ENCODE measurements around the gene ZFAND3. TPM values are rescaled to one million over a fixed set of nuclear protein-coding genes. Genes with fewer than 3 reads are reported as not detected.

Gene ZFAND3
- total RNA-seq, 1 experiment from 2014 or later = 64.0 TPM

GRCh38 chr6:38142178-38142902 is 322.8 kb downstream of the ZFAND3 start:
- no TSS peak for BruUV-seq (replicated peaks)
- H3K27me3 ChIP-seq (replicated peaks; ENCODE audit: insufficient read depth, low read depth, low read length, poor library complexity) = no peaks in the 10 kb centered on the region
- DNase-seq (ENCODE audit: low spot score) = no peak
- intact Hi-C loops (cut with micrococcal nuclease; ENCODE audit: unreplicated experiment) = no loop called here
- no peaks in the 10 kb centered on the region for H3K36me3 ChIP-seq (ENCODE audit: insufficient read depth, low read length, poor library complexity, severe bottlenecking)
- POLR2A ChIA-PET (ENCODE audit: low non-redundant PET) = no interaction called here
- H3K27ac ChIP-seq (ENCODE audit: low read depth, low read length, poor library complexity, severe bottlenecking) = no peak overlapping the region
- H3K4me3 ChIP-seq (ENCODE audit: low read depth, low read length, poor library complexity, severe bottlenecking) = no peak overlapping the region
- no peaks in the 10 kb centered on the region for H3K4me1 ChIP-seq (ENCODE audit: insufficient read depth, low read length, poor library complexity, severe bottlenecking)
- TF ChIP-seq EZH2 (IDR thresholded peaks at IDR 0.05; ENCODE audit: borderline replicate concordance, low read depth, low read length, poor library complexity, severe bottlenecking) = no peak
- H3K9me3 ChIP-seq (ENCODE audit: low read depth, low read length, poor library complexity, severe bottlenecking) = no peaks in the 10 kb centered on the region
- CTCF ChIA-PET = no interaction called here

GRCh38 chr6:38143191-38144150 is 323.9 kb downstream of the ZFAND3 start:
- H3K4me1 ChIP-seq (ENCODE audit: insufficient read depth, low read length, poor library complexity, severe bottlenecking) = peaks cover 2% of the 10 kb centered on the region
- H3K27ac ChIP-seq (ENCODE audit: low read depth, low read length, poor library complexity, severe bottlenecking) = no peak overlapping the region
- POLR2A ChIA-PET (ENCODE audit: low non-redundant PET) = no interaction called here
- DNase-seq (ENCODE audit: low spot score) = no peak
- no peaks in the 10 kb centered on the region for H3K27me3 ChIP-seq (replicated peaks; ENCODE audit: insufficient read depth, low read depth, low read length, poor library complexity)
- TF ChIP-seq CTCF (conservative IDR thresholded peaks at IDR 0.05; ENCODE audit: low read depth, low read length) (no peak), EZH2 (IDR thresholded peaks at IDR 0.05; ENCODE audit: borderline replicate concordance, low read depth, low read length, poor library complexity, severe bottlenecking) (no peak)
- H3K36me3 ChIP-seq (ENCODE audit: insufficient read depth, low read length, poor library complexity, severe bottlenecking) = no peaks in the 10 kb centered on the region
- BruUV-seq (replicated peaks) = no TSS peak
- CTCF ChIA-PET = no interaction called here
- intact Hi-C loops (cut with micrococcal nuclease; ENCODE audit: unreplicated experiment) = no loop called here
- H3K4me3 ChIP-seq (ENCODE audit: low read depth, low read length, poor library complexity, severe bottlenecking) = no peak overlapping the region
- no peaks in the 10 kb centered on the region for H3K9me3 ChIP-seq (ENCODE audit: low read depth, low read length, poor library complexity, severe bottlenecking)

GRCh38 chr6:38144365-38144945 is 324.9 kb downstream of the ZFAND3 start:
- BruUV-seq (replicated peaks) = no TSS peak

More at GRCh38 chr6:38144365-38144945, 324.9 kb downstream of the ZFAND3 start:
- ChIA-PET POLR2A (ENCODE audit: low non-redundant PET) (no interaction called here), CTCF (no interaction called here)
- H3K27ac ChIP-seq (ENCODE audit: low read depth, low read length, poor library complexity, severe bottlenecking) = no peak overlapping the region
- no peak for TF ChIP-seq CTCF (conservative IDR thresholded peaks at IDR 0.05; ENCODE audit: low read depth, low read length)
- no peak for TF ChIP-seq EZH2 (IDR thresholded peaks at IDR 0.05; ENCODE audit: borderline replicate concordance, low read depth, low read length, poor library complexity, severe bottlenecking)
- intact Hi-C loops (cut with micrococcal nuclease; ENCODE audit: unreplicated experiment) = no loop called here
- no peak overlapping the region for H3K4me3 ChIP-seq (ENCODE audit: low read depth, low read length, poor library complexity, severe bottlenecking)
- no peaks in the 10 kb centered on the region for H3K9me3 ChIP-seq (ENCODE audit: low read depth, low read length, poor library complexity, severe bottlenecking)
- H3K36me3 ChIP-seq (ENCODE audit: insufficient read depth, low read length, poor library complexity, severe bottlenecking) = no peaks in the 10 kb centered on the region
- no peak for DNase-seq (ENCODE audit: low spot score)
- H3K4me1 ChIP-seq (ENCODE audit: insufficient read depth, low read length, poor library complexity, severe bottlenecking) = peaks cover 12% of the 10 kb centered on the region
- H3K27me3 ChIP-seq (replicated peaks; ENCODE audit: insufficient read depth, low read depth, low read length, poor library complexity) = no peaks in the 10 kb centered on the region
